SU-DHL-6 (cell line): ENCODE data around the gene RNF17.

Experiments
- EZH2phosphoT487 ChIP-seq: fragments of 200-600 bp; sonication (generic), shearing (Covaris generic); conservative IDR thresholded peaks from 2 replicates; pipeline ENCODE4 v1.6.1; 2018; ENCODE audit warnings: mild to moderate bottlenecking, antibody characterized with exemption, low read length, moderate library complexity, mixed read lengths
- TF ChIP-seq, protein P1 (sequence below): fragments of 200-600 bp; sonication (generic); IDR thresholded peaks from one replicate; pipeline ENCODE4 v1.5.1; 2017; ENCODE audit warnings: antibody characterized with exemption, mild to moderate bottlenecking, low read length, moderate library complexity; ENCODE audit not compliant: insufficient read depth, poor library complexity, severe bottlenecking

DNA sequence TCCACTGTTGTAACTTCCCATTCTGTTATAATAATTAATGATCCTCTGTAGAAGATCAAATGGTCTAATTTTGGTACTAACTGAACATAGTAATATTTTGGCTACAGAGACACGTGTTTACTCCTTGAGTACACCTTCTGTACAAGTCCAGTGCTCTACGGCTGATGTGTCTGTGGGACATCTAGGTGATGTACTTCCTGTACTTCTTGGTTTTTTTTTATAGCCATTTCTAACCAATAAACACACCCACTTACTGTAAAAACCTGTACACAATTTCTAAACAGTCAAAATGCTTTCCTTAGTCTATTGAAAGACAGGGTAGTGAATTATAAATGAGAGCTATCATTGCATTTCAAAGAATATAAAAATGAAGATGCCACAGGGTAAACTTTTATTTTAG lies 118.7 kb downstream of the RNF17 start:
- no peak for TF ChIP-seq EZH2phosphoT487
- TF ChIP-seq, protein P1, sequence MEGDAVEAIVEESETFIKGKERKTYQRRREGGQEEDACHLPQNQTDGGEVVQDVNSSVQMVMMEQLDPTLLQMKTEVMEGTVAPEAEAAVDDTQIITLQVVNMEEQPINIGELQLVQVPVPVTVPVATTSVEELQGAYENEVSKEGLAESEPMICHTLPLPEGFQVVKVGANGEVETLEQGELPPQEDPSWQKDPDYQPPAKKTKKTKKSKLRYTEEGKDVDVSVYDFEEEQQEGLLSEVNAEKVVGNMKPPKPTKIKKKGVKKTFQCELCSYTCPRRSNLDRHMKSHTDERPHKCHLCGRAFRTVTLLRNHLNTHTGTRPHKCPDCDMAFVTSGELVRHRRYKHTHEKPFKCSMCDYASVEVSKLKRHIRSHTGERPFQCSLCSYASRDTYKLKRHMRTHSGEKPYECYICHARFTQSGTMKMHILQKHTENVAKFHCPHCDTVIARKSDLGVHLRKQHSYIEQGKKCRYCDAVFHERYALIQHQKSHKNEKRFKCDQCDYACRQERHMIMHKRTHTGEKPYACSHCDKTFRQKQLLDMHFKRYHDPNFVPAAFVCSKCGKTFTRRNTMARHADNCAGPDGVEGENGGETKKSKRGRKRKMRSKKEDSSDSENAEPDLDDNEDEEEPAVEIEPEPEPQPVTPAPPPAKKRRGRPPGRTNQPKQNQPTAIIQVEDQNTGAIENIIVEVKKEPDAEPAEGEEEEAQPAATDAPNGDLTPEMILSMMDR = no peak
